GM12865 (cell line): ENCODE results near the gene PTPA.

Experiments used
- DNase-seq: peaks from one replicate; pipeline ENCODE4 v3.0.0; 2010; ENCODE audit warnings: low read depth
- H3K4me3 ChIP-seq: 2 replicates; pipeline ENCODE4 v1.5.1; 2011; ENCODE audit warnings: mild to moderate bottlenecking, low read depth, low read length, control low read depth
- TF ChIP-seq, protein P1 (sequence below): IDR thresholded peaks from 2 replicates; pipeline ENCODE4 v1.5.1; 2011; ENCODE audit warnings: low read length, control low read depth, low read depth, inconsistent platforms; ENCODE audit not compliant: insufficient read depth; ENCODE audit errors: missing control alignments

PTPA gene

DNA sequence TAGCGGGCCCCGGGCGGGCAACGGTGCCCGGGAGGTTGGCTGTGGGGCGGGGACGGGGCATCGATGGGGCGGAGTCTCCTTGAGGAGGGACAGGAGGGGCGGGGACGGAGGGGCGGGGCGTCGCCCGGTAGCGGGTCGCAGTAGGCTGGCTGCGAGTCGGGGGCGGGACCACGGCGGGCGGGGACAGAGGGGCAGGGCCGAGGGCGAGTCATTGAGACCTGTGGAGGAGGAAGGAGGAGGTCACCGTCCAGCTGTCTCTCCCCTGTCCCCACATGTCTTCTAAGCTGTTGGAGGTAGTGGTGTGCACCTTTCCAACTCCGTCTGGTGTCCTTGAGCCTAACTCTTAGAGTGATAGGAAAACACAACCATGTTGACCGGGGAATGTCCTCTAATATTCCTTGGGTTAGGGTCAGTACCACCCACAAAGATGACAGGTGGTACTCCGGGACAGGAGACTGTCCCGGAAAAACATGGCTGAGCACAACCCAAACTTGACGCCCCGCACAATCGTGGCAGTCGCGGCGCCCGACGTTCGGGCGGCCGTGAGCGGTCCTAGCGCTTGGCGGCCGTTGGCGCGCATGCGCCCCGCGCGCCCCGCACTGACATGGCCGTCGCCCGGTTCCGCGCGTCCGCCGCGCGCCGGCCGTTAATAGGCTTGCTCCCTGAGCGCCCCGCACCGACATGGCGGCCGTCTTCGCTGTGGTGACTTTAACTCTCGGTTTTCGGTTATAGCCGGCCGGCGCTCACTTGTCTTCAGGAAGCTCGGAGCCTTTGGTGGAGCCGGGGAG, at the start of gene PTPA, which contains the start of gene CRAT:
Gene PTPA, plus strand, starts transcription at position 676 of the 788 bp plus-strand sequence. CDS start 186 bp downstream, outside the sequence.
Gene CRAT, minus strand, starts transcription at position 54 of the 788 bp plus-strand sequence. CDS start 284 bp downstream, outside the sequence.
- TF ChIP-seq, protein P1, sequence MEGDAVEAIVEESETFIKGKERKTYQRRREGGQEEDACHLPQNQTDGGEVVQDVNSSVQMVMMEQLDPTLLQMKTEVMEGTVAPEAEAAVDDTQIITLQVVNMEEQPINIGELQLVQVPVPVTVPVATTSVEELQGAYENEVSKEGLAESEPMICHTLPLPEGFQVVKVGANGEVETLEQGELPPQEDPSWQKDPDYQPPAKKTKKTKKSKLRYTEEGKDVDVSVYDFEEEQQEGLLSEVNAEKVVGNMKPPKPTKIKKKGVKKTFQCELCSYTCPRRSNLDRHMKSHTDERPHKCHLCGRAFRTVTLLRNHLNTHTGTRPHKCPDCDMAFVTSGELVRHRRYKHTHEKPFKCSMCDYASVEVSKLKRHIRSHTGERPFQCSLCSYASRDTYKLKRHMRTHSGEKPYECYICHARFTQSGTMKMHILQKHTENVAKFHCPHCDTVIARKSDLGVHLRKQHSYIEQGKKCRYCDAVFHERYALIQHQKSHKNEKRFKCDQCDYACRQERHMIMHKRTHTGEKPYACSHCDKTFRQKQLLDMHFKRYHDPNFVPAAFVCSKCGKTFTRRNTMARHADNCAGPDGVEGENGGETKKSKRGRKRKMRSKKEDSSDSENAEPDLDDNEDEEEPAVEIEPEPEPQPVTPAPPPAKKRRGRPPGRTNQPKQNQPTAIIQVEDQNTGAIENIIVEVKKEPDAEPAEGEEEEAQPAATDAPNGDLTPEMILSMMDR, result no peak
- H3K4me3 ChIP-seq, result peak within 1 kb of the TSS; percentile 88
- peak; percentile 97 for DNase-seq

DNA sequence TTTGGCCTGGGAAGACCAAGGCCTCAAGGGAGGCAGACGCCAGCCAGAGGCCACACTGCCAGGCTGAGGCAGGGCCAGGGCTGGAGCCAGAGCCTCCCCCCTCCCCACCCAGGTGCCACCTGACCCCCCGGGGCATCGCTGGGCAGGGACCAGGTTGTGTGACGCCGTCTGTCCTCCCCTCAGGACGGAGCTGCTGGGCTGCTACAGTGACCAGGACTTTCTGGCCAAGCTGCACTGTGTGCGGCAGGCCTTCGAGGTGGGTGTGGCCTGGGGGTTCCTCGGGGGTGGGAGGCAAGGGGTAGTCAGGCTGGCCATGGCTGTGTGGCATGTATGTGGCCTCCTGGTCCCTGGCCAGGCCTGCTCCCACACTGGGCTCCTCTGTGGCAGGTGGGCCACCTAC, 48.2 kb upstream of the PTPA start:
- TF ChIP-seq, protein P1, result no peak
- DNase-seq, result no peak
- no peak overlapping the region for H3K4me3 ChIP-seq

DNA sequence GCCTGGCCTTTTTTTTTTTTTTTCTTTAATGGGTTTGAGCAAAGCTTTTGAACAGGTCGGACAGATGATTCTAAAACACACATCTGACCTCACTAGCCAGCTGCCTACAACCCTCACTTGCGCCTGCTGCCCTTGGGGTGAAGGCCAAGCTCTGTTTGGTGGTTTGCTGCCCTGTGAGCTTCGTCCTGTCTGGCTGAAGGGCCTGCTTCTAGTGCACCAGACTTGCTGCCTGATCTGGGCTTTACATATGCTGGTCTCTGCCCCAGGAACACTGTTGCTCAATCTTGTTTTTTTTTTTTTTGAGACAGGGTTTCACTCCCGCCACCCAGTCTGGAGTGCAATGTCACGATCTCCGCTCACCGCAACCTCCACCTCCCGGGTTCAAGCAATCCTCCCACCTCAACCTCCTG, 46.7 kb upstream of the PTPA start:
- TF ChIP-seq, protein P1, result no peak
- DNase-seq, result no peak
- H3K4me3 ChIP-seq, result no peak overlapping the region

- TF ChIP-seq, protein P1, result no peak
- H3K4me3 ChIP-seq, result no peak overlapping the region
- DNase-seq, result no peak
Observed at GRCh38 chr9:129068110-129068509, 43.1 kb upstream of the PTPA start.

- peak; percentile 36 for DNase-seq
- H3K4me3 ChIP-seq, result no peak overlapping the region
- TF ChIP-seq, protein P1, result no peak
Observed at GRCh38 chr9:129068990-129069861, 42.0 kb upstream of the PTPA start.

DNA sequence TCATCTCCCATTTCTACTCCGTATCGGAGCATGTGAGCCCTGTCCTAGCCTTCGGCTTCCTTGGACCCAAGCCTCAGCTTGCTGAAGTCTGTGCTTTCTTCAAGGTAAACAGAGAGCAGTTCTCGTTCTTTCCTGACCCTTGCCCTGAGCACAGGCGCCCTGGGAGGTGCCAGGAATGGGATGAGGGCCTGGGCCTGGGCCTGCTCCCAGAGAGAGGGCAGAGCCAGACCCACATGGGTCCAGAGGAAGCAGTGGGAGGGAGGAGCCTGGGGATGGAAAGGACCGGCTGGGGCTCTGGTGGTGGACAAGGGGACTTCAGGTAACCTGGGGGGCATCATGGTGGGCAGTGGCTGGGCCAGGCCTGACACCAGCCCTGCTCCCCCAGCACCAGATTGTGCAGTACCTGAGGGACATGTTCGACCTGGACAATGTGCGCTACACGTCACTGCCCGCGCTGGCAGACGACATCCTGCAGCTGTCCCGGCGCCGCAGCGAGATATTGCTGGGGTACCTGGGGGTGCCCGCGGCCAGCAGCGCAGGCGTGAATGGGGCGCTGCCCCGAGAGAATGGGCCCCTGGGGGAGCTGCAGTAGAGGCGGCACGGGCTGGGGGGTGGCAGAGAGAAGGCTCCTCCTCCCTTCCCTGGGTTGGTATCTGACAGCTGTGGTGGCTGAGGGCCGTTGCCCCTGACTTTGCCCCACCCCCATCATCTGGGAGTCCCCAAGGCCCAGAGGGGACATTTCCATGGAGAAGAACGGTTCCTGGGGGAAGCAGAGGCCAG, 41.2 kb upstream of the PTPA start:
- H3K4me3 ChIP-seq, result no peak overlapping the region
- no peak for DNase-seq
- TF ChIP-seq, protein P1, result no peak
